Activated CD8-positive, alpha-beta memory T cell treated with anti-CD3 and anti-CD28 coated beads, Interleukin-2, amount 50 U/mL, for 1 hour (primary cell): ENCODE results near the gene ARL3.
"Not testable (repeated sequence)": the region's sequence is repeated elsewhere in the genome, so short reads cannot be mapped to it uniquely, and the experiment has no call there.

Experiments
- DNase-seq: peaks from one replicate; pipeline ENCODE4 v3.0.0-alpha.2; 2020; ENCODE audit errors: extremely low read depth

The ARL3 gene

GRCh38 chr10:102704915-102705314 is 9.3 kb downstream of the ARL3 start:
- no peak for DNase-seq

GRCh38 chr10:102702742-102703141 is 11.5 kb downstream of the ARL3 start:
- DNase-seq, result no peak

- no peak for DNase-seq
These were observed 12.4 kb downstream of the ARL3 start for GRCh38 chr10:102701796-102702195.

GRCh38 chr10:102701272-102701671 is 12.9 kb downstream of the ARL3 start:
- DNase-seq, result no peak

- no peak for DNase-seq
These were observed 15.3 kb downstream of the ARL3 start for GRCh38 chr10:102698894-102699293.

GRCh38 chr10:102696736-102697135 is 17.5 kb downstream of the ARL3 start:
- DNase-seq, result no peak

- not testable (repeated sequence) for DNase-seq
These were observed 18.8 kb downstream of the ARL3 start for GRCh38 chr10:102695401-102695800.

GRCh38 chr10:102691285-102692066 is 22.7 kb downstream of the ARL3 start:
- DNase-seq, result no peak

- no peak for DNase-seq
These were observed 30.5 kb downstream of the ARL3 start for GRCh38 chr10:102683736-102684135.

GRCh38 chr10:102682981-102683380 is 31.2 kb downstream of the ARL3 start:
- no peak for DNase-seq

- no peak for DNase-seq
These were observed 31.8 kb downstream of the ARL3 start for GRCh38 chr10:102682416-102682815.

GRCh38 chr10:102681696-102682095 is 32.5 kb downstream of the ARL3 start:
- no peak for DNase-seq

GRCh38 chr10:102679596-102679995 is 34.6 kb downstream of the ARL3 start:
- DNase-seq, result no peak

GRCh38 chr10:102678842-102679289 is 35.3 kb downstream of the ARL3 start:
- DNase-seq, result no peak

GRCh38 chr10:102678068-102678400 is 36.2 kb downstream of the ARL3 start:
- no peak for DNase-seq

- DNase-seq, result no peak
These were observed 36.7 kb downstream of the ARL3 start for GRCh38 chr10:102677331-102678067.

GRCh38 chr10:102676534-102677315 is 37.5 kb downstream of the ARL3 start:
- no peak for DNase-seq

GRCh38 chr10:102675666-102676533 is 38.3 kb downstream of the ARL3 start:
- no peak for DNase-seq

GRCh38 chr10:102675011-102675665 is 39.1 kb downstream of the ARL3 start:
- DNase-seq, result no peak

GRCh38 chr10:102674566-102674965 is 39.6 kb downstream of the ARL3 start:
- DNase-seq, result no peak
